IgD-negative memory B cell (primary cell): ENCODE data around the gene RGL2. TPM values are rescaled to one million over a fixed set of nuclear protein-coding genes. Genes with fewer than 3 reads are reported as not detected.

ENCODE experiments used
- H3K27ac Mint-ChIP-seq, 3 donors: one replicate each; pipeline ENCODE4 v1.8.0; 2020 to 2022; ENCODE audit warnings: mild to moderate bottlenecking in 3 of 3, mixed read lengths in 3 of 3, moderate library complexity in 1 of 3
- H3K27me3 Mint-ChIP-seq: one replicate; pipeline ENCODE4 v1.8.0; 2021; ENCODE audit warnings: mixed read lengths
- H3K36me3 Mint-ChIP-seq: one replicate; pipeline ENCODE4 v1.8.0; 2020; ENCODE audit warnings: mild to moderate bottlenecking, mixed read lengths
- H3K4me1 Mint-ChIP-seq, 3 donors: one replicate each; pipeline ENCODE4 v1.8.0; 2020 to 2022; ENCODE audit warnings: mixed read lengths in 3 of 3, mild to moderate bottlenecking in 1 of 3
- H3K4me3 Mint-ChIP-seq, 4 donors: one replicate each; pipeline ENCODE4 v1.8.0; 2020 to 2022; ENCODE audit warnings: mild to moderate bottlenecking in 4 of 4, mixed read lengths in 4 of 4, moderate library complexity in 3 of 4
- H3K9me3 Mint-ChIP-seq, 3 donors: one replicate each; pipeline ENCODE4 v1.8.0; 2020 to 2021; ENCODE audit warnings: mixed read lengths in 3 of 3, mild to moderate bottlenecking in 1 of 3
- polyA plus RNA-seq: library from polyadenylated mRNA; unstranded; fragments of 300-500 nt; fragmentation: Illumina TruSeq; gene quantifications from one replicate; pipeline ENCODE4 v1.2.3, GENCODE V29; 2021

Gene RGL2
- polyA plus RNA-seq, 1 donor from 2014 or later, result 19.0 TPM

- Mint-ChIP-seq H3K9me3 (no peaks in the 10 kb centered on the region), H3K4me3 (peak overlapping the region; percentile 97 to 99 (median 98)), H3K36me3 (peaks cover 6% of the 10 kb centered on the region), H3K27ac (peak overlapping the region; percentile 98 to 100 (median 99)), H3K27me3 (no peaks in the 10 kb centered on the region), H3K4me1 (peaks cover 12 to 41% (median 33%) of the 10 kb centered on the region in 3 donors)
Observed at GRCh38 chr6:33312361-33313104, 13.8 kb upstream of the RGL2 start.

GRCh38 chr6:33306356-33306755 lies 7.6 kb upstream of the RGL2 start:
- H3K27ac Mint-ChIP-seq, result peak overlapping the region; percentile 2 to 90 (median 78)
- H3K4me1 Mint-ChIP-seq, result peaks cover 21 to 27% (median 23%) of the 10 kb centered on the region in 3 donors
- H3K27me3 Mint-ChIP-seq, result no peaks in the 10 kb centered on the region
- peaks cover 4% of the 10 kb centered on the region for H3K36me3 Mint-ChIP-seq
- peak overlapping the region in 1 of 4 donors; percentile 36 for H3K4me3 Mint-ChIP-seq
- H3K9me3 Mint-ChIP-seq, result no peaks in the 10 kb centered on the region

- Mint-ChIP-seq H3K36me3 (peaks cover 4% of the 10 kb centered on the region), H3K4me1 (peaks cover 23 to 28% (median 24%) of the 10 kb centered on the region in 3 donors), H3K4me3 (peak overlapping the region in 1 of 4 donors; percentile 67), H3K9me3 (no peaks in the 10 kb centered on the region), H3K27ac (peak overlapping the region in 1 of 3 donors; percentile 21), H3K27me3 (no peaks in the 10 kb centered on the region)
Observed at GRCh38 chr6:33305052-33305451, 6.3 kb upstream of the RGL2 start.

GRCh38 chr6:33304216-33304615 lies 5.5 kb upstream of the RGL2 start:
- no peak overlapping the region for H3K27ac Mint-ChIP-seq
- peaks cover 6% of the 10 kb centered on the region for H3K36me3 Mint-ChIP-seq
- peaks cover 30 to 36% (median 31%) of the 10 kb centered on the region in 3 donors for H3K4me1 Mint-ChIP-seq
- H3K9me3 Mint-ChIP-seq, result no peaks in the 10 kb centered on the region
- H3K4me3 Mint-ChIP-seq, result peak overlapping the region in 2 of 4 donors; percentile 67 to 79
- H3K27me3 Mint-ChIP-seq, result no peaks in the 10 kb centered on the region

GRCh38 chr6:33301877-33302276 lies 3.1 kb upstream of the RGL2 start:
- Mint-ChIP-seq H3K4me3 (peak overlapping the region in 1 of 4 donors; percentile 99), H3K27ac (peak overlapping the region; percentile 67 to 99 (median 82)), H3K27me3 (no peaks in the 10 kb centered on the region), H3K36me3 (peaks cover 4% of the 10 kb centered on the region), H3K9me3 (no peaks in the 10 kb centered on the region), H3K4me1 (peaks cover 23 to 31% (median 27%) of the 10 kb centered on the region in 3 donors)

GRCh38 chr6:33299237-33299944 lies 649 bp upstream of the RGL2 start:
- no peaks in the 10 kb centered on the region for H3K9me3 Mint-ChIP-seq
- no peaks in the 10 kb centered on the region for H3K27me3 Mint-ChIP-seq
- peak overlapping the region; percentile 92 to 99 (median 97) for H3K4me3 Mint-ChIP-seq
- peaks cover 4% of the 10 kb centered on the region for H3K36me3 Mint-ChIP-seq
- H3K27ac Mint-ChIP-seq, result peak overlapping the region; percentile 98 to 99 (median 99)
- H3K4me1 Mint-ChIP-seq, result peaks cover 15 to 28% (median 22%) of the 10 kb centered on the region in 3 donors

GRCh38 chr6:33297956-33298772 lies 578 bp downstream of the RGL2 start:
- Mint-ChIP-seq H3K27me3 (no peaks in the 10 kb centered on the region), H3K9me3 (no peaks in the 10 kb centered on the region), H3K4me3 (peak overlapping the region; percentile 92 to 99 (median 97)), H3K36me3 (peaks cover 4% of the 10 kb centered on the region), H3K27ac (peak overlapping the region; percentile 98 to 99 (median 99)), H3K4me1 (peaks cover 15 to 22% (median 19%) of the 10 kb centered on the region in 3 donors)

GRCh38 chr6:33297406-33297955 lies 1.3 kb downstream of the RGL2 start:
- Mint-ChIP-seq H3K27me3 (no peaks in the 10 kb centered on the region), H3K9me3 (no peaks in the 10 kb centered on the region), H3K4me1 (peaks cover 15 to 22% (median 19%) of the 10 kb centered on the region in 3 donors), H3K36me3 (peaks cover 6% of the 10 kb centered on the region), H3K4me3 (peak overlapping the region; percentile 75 to 99 (median 95)), H3K27ac (peak overlapping the region; percentile 89 to 99 (median 99))

- H3K27me3 Mint-ChIP-seq, result no peaks in the 10 kb centered on the region
- peaks cover 15 to 22% (median 19%) of the 10 kb centered on the region in 3 donors for H3K4me1 Mint-ChIP-seq
- H3K9me3 Mint-ChIP-seq, result no peaks in the 10 kb centered on the region
- peaks cover 6% of the 10 kb centered on the region for H3K36me3 Mint-ChIP-seq
- peak overlapping the region; percentile 75 to 99 (median 95) for H3K4me3 Mint-ChIP-seq
- H3K27ac Mint-ChIP-seq, result peak overlapping the region; percentile 89 to 99 (median 99)
Observed at GRCh38 chr6:33296797-33297405, 1.8 kb downstream of the RGL2 start.

- H3K4me1 Mint-ChIP-seq, result peaks cover 14 to 25% (median 19%) of the 10 kb centered on the region in 3 donors
- H3K27ac Mint-ChIP-seq, result no peak overlapping the region
- H3K36me3 Mint-ChIP-seq, result peaks cover 6% of the 10 kb centered on the region
- peak overlapping the region in 3 of 4 donors; percentile 23 to 99 (median 43) for H3K4me3 Mint-ChIP-seq
- no peaks in the 10 kb centered on the region for H3K27me3 Mint-ChIP-seq
- no peaks in the 10 kb centered on the region for H3K9me3 Mint-ChIP-seq
Observed at GRCh38 chr6:33295621-33296369, 2.9 kb downstream of the RGL2 start.

- H3K27me3 Mint-ChIP-seq, result no peaks in the 10 kb centered on the region
- peaks cover 6% of the 10 kb centered on the region for H3K36me3 Mint-ChIP-seq
- H3K27ac Mint-ChIP-seq, result peak overlapping the region in 2 of 3 donors; percentile 43 to 70
- H3K4me3 Mint-ChIP-seq, result peak overlapping the region in 2 of 4 donors; percentile 39 to 83
- peaks cover 9 to 22% (median 21%) of the 10 kb centered on the region in 3 donors for H3K4me1 Mint-ChIP-seq
- H3K9me3 Mint-ChIP-seq, result no peaks in the 10 kb centered on the region
Observed at GRCh38 chr6:33294086-33294823, 4.5 kb downstream of the RGL2 start.

GRCh38 chr6:33292996-33293682 lies 5.6 kb downstream of the RGL2 start:
- no peaks in the 10 kb centered on the region for H3K27me3 Mint-ChIP-seq
- H3K9me3 Mint-ChIP-seq, result no peaks in the 10 kb centered on the region
- H3K36me3 Mint-ChIP-seq, result peaks cover 8% of the 10 kb centered on the region
- H3K4me1 Mint-ChIP-seq, result peaks cover 15 to 25% (median 24%) of the 10 kb centered on the region in 3 donors
- H3K4me3 Mint-ChIP-seq, result peak overlapping the region in 2 of 4 donors; percentile 51 to 96
- no peak overlapping the region for H3K27ac Mint-ChIP-seq
